Caco-2 (cell line): Measurements from ENCODE around the gene TSHZ2. TPM values are rescaled to one million over a fixed set of nuclear protein-coding genes. Genes with fewer than 3 reads are reported as not detected.

Source experiments
- BruUV-seq: library from RNA; stranded (reverse); fragments of 400-500 nt; replicated peaks from 2 replicates; lab custom pipeline; 2021; lab: Mats Ljungman, UMichigan
- CTCF ChIA-PET: fragments of 300-600 bp; sonication (Branson Sonifier 250); formaldehyde crosslinking; loops from one replicate; lab custom pipeline; 2022; ENCODE audit warnings: antibody characterized with exemption; lab: Charles Lee
- POLR2A ChIA-PET: fragments of 300-600 bp; sonication (Branson Sonifier 250); formaldehyde crosslinking; loops from one replicate; lab custom pipeline; 2022; ENCODE audit warnings: antibody characterized with exemption; lab: Charles Lee
- DNase-seq, 2 experiments: peaks; one replicate each; pipeline versions ENCODE4 v3.0.0 to v3.0.0-alpha.2; 2020 to 2022
- H3K27me3 ChIP-seq: replicated peaks from 2 replicates; pipeline ENCODE4 v1.6.0; 2011; ENCODE audit warnings: low read length; ENCODE audit not compliant: control insufficient read depth, insufficient read depth
- H3K36me3 ChIP-seq: 2 replicates; pipeline ENCODE4 v1.5.1; 2011; ENCODE audit warnings: low read length; ENCODE audit not compliant: control insufficient read depth, insufficient read depth
- H3K4me1 ChIP-seq: fragments of 250-450 bp; sonication (Bioruptor Pico); 2 replicates; pipeline ENCODE4 v1.5.1; 2020; ENCODE audit warnings: mild to moderate bottlenecking
- H3K4me3 ChIP-seq: 2 replicates; pipeline ENCODE4 v1.5.1; 2011; ENCODE audit warnings: low read depth, mild to moderate bottlenecking, control low read depth, low read length
- H3K9me3 ChIP-seq: fragments of 250-450 bp; sonication (Bioruptor Pico); 2 replicates; pipeline ENCODE4 v1.5.1; 2020; ENCODE audit warnings: mild to moderate bottlenecking, moderate library complexity
- H3K27ac Mint-ChIP-seq: one replicate; pipeline ENCODE4 v1.8.0; 2022; ENCODE audit warnings: mixed read lengths; ENCODE audit not compliant: unreplicated experiment
- H3K27me3 Mint-ChIP-seq: one replicate; pipeline ENCODE4 v1.8.0; 2022; ENCODE audit warnings: mixed read lengths; ENCODE audit not compliant: insufficient read depth, unreplicated experiment
- H3K36me3 Mint-ChIP-seq: one replicate; pipeline ENCODE4 v1.8.0; 2022; ENCODE audit warnings: mild to moderate bottlenecking, mixed read lengths; ENCODE audit not compliant: insufficient read depth, unreplicated experiment
- H3K4me1 Mint-ChIP-seq: one replicate; pipeline ENCODE4 v1.8.0; 2022; ENCODE audit warnings: low read depth, mixed read lengths; ENCODE audit not compliant: unreplicated experiment
- H3K4me3 Mint-ChIP-seq: one replicate; pipeline ENCODE4 v1.8.0; 2022; ENCODE audit warnings: mild to moderate bottlenecking, moderate library complexity, mixed read lengths; ENCODE audit not compliant: unreplicated experiment
- H3K9me3 Mint-ChIP-seq: one replicate; pipeline ENCODE4 v1.8.0; 2022; ENCODE audit warnings: mixed read lengths; ENCODE audit not compliant: unreplicated experiment
- intact Hi-C: fragments of 100-400 bp; cut with micrococcal nuclease; formaldehyde crosslinking; loops from one replicate; pipeline ENCODE4 v1.10.0; 2022; ENCODE audit not compliant: unreplicated experiment
- total RNA-seq: library from RNA; stranded (reverse); gene quantifications from 2 replicates; pipeline ENCODE4 v1.2.3, GENCODE V29; 2022
- TF ChIP-seq, protein P1 (sequence below), 2 experiments: fragments of 200-600 bp in 1 of 2; IDR thresholded peaks; 1 replicate in 1 of 2; 2 replicates in 1 of 2; pipeline versions ENCODE4 v1.5.1 to v1.8.0; 2011 to 2022; ENCODE audit warnings: antibody characterized with exemption in 1 of 2, control low read depth in 1 of 2, inconsistent platforms in 1 of 2, low read depth in 1 of 2, low read length in 1 of 2, mild to moderate bottlenecking in 1 of 2, moderate library complexity in 1 of 2; ENCODE audit not compliant: insufficient read depth in 1 of 2, severe bottlenecking in 1 of 2, unreplicated experiment in 1 of 2

TSHZ2 gene
- total RNA-seq, 1 experiment from 2014 or later, result 0.07 TPM

DNA sequence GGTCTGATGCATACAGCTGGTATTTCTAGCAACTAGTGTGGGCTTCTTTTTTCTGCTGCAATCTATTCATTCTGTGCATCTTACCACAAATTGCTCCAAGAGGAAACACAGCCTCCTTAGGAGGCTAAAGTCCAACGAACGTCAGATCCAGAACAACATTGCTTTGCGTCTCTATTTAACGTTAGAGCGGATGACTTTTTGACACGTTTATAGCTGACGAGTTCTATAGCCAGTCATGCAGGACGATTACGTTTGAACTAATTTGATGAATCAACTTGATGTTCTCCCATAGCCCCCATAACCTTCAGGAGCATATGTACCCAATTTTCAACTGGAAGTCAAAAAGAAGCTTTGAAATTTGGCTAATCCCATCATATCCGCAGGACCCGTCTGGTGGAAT, 59.9 kb downstream of the TSHZ2 start:
- no peaks in the 10 kb centered on the region for H3K9me3 ChIP-seq
- no peak overlapping the region for H3K27ac Mint-ChIP-seq
- no peaks in the 10 kb centered on the region for H3K36me3 Mint-ChIP-seq
- peaks cover 8% of the 10 kb centered on the region for H3K27me3 Mint-ChIP-seq
- TF ChIP-seq, protein P1, sequence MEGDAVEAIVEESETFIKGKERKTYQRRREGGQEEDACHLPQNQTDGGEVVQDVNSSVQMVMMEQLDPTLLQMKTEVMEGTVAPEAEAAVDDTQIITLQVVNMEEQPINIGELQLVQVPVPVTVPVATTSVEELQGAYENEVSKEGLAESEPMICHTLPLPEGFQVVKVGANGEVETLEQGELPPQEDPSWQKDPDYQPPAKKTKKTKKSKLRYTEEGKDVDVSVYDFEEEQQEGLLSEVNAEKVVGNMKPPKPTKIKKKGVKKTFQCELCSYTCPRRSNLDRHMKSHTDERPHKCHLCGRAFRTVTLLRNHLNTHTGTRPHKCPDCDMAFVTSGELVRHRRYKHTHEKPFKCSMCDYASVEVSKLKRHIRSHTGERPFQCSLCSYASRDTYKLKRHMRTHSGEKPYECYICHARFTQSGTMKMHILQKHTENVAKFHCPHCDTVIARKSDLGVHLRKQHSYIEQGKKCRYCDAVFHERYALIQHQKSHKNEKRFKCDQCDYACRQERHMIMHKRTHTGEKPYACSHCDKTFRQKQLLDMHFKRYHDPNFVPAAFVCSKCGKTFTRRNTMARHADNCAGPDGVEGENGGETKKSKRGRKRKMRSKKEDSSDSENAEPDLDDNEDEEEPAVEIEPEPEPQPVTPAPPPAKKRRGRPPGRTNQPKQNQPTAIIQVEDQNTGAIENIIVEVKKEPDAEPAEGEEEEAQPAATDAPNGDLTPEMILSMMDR (IDR thresholded peaks at IDR 0.05; ENCODE audit: insufficient read depth in 1 of 2, low read depth in 1 of 2, low read length in 1 of 2, severe bottlenecking in 1 of 2, unreplicated experiment in 1 of 2), result no peak
- no peaks in the 10 kb centered on the region for H3K4me1 Mint-ChIP-seq
- no peaks in the 10 kb centered on the region for H3K36me3 ChIP-seq
- POLR2A ChIA-PET, result no interaction called here
- no peak for DNase-seq
- intact Hi-C loops, result no loop called here
- H3K4me3 ChIP-seq, result no peak overlapping the region
- CTCF ChIA-PET, result no interaction called here
- H3K4me1 ChIP-seq, result no peaks in the 10 kb centered on the region
- peaks cover 1% of the 10 kb centered on the region; the same call in 1 of the 2 replicates for H3K27me3 ChIP-seq
- no peak overlapping the region for H3K4me3 Mint-ChIP-seq
- no peaks in the 10 kb centered on the region for H3K9me3 Mint-ChIP-seq
- no TSS peak for BruUV-seq

DNA sequence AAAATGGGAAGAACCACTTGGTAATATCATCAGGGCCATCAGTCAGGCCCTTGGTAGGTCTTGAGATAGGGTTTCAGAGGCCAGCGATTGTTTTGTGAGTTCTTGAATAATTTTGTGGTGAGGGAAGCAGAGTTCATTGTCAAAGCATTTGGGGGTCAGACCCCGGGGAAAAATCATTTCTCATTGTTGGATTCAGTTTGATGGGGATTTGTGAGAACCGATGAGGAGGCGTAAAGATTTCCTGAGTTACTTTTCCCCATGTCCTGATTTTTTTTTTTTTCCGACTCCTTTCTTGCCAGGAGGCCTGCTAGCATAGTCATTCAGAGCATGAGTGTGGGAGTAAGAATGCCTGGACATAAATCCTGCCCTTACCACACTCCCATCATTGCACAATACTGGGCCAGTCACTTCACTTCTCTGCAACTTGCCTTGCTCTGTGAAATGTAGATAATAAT, 60.3 kb downstream of the TSHZ2 start:
- intact Hi-C loops, result no loop called here
- no peak overlapping the region for H3K4me3 Mint-ChIP-seq
- peaks cover 1% of the 10 kb centered on the region; the same call in 1 of the 2 replicates for H3K27me3 ChIP-seq
- TF ChIP-seq, protein P1 (IDR thresholded peaks at IDR 0.05; ENCODE audit: insufficient read depth in 1 of 2, low read depth in 1 of 2, low read length in 1 of 2, severe bottlenecking in 1 of 2, unreplicated experiment in 1 of 2), result no peak
- no peaks in the 10 kb centered on the region for H3K4me1 ChIP-seq
- CTCF ChIA-PET, result no interaction called here
- POLR2A ChIA-PET, result no interaction called here
- no peak overlapping the region for H3K27ac Mint-ChIP-seq
- no peaks in the 10 kb centered on the region for H3K4me1 Mint-ChIP-seq
- no TSS peak for BruUV-seq
- no peaks in the 10 kb centered on the region for H3K36me3 Mint-ChIP-seq
- peaks cover 4% of the 10 kb centered on the region for H3K27me3 Mint-ChIP-seq
- no peaks in the 10 kb centered on the region for H3K9me3 ChIP-seq
- no peaks in the 10 kb centered on the region for H3K9me3 Mint-ChIP-seq
- H3K36me3 ChIP-seq, result no peaks in the 10 kb centered on the region
- DNase-seq, result no peak
- H3K4me3 ChIP-seq, result no peak overlapping the region

DNA sequence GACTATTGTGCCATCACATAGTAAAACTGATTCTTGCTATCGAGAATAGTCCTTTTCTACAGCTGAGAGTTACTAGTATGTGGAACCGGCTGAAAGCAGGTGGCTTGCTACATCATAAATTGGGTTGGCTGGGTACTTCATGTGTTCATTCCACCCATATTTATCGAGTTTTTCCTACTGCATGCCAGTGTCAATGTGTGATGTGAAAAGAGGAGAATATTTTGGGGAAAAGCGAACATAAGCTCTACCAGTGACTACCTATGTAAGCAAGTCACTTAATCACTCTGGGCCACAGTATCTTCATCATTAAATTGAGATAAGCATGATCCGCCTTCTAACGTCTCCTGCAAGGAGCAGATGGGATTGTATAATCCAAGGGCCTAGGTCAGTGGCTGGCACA, 61.0 kb downstream of the TSHZ2 start:
- intact Hi-C loops, result no loop called here
- no peaks in the 10 kb centered on the region for H3K4me1 Mint-ChIP-seq
- CTCF ChIA-PET, result no interaction called here
- no peaks in the 10 kb centered on the region for H3K36me3 Mint-ChIP-seq
- TF ChIP-seq, protein P1 (IDR thresholded peaks at IDR 0.05; ENCODE audit: insufficient read depth in 1 of 2, low read depth in 1 of 2, low read length in 1 of 2, severe bottlenecking in 1 of 2, unreplicated experiment in 1 of 2), result no peak
- no peak for DNase-seq
- H3K36me3 ChIP-seq, result no peaks in the 10 kb centered on the region
- no peak overlapping the region for H3K27ac Mint-ChIP-seq
- H3K9me3 Mint-ChIP-seq, result no peaks in the 10 kb centered on the region
- no peaks in the 10 kb centered on the region for H3K4me1 ChIP-seq
- POLR2A ChIA-PET, result no interaction called here
- no peak overlapping the region for H3K4me3 Mint-ChIP-seq
- H3K27me3 ChIP-seq, result peaks cover 1% of the 10 kb centered on the region; the same call in 1 of the 2 replicates
- peaks cover 2% of the 10 kb centered on the region for H3K27me3 Mint-ChIP-seq
- no peak overlapping the region for H3K4me3 ChIP-seq
- no peaks in the 10 kb centered on the region for H3K9me3 ChIP-seq
- no TSS peak for BruUV-seq
